ENCODE results near the gene DOCK10. TPM values are rescaled to one million over a fixed set of nuclear protein-coding genes. Genes with fewer than 3 reads are reported as not detected.

DOCK10 gene
- total and polyA plus RNA-seq, 2 donors (not counting 3 experiments of a cell fraction or from before 2014, with no cell fraction given): 5.8 to 23.0 TPM

DNA sequence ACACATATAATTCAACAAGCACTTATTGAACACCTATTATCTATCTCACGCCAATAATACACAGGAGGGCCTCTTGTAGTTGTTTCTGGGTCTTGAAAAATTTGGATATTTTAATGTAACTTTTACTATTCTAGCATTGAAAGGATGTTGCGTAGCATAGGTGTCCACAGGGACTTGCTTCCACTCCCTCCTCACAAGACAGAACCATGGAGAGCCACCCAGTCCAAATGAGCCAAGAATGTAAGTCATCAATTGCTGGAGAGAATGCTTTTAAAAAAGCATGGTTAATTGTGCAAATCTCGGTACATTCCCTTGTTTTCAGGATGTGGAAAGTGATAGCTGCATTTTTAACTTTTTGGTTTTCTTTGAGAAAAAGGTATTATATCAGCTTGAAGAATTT, 46.8 kb downstream of the DOCK10 start:
- no peak overlapping the region for H3K4me2 ChIP-seq (ENCODE audit: insufficient read depth, low read length)
- H3K9ac ChIP-seq (replicated peaks; ENCODE audit: extremely low read depth, insufficient read depth, low read length): no peak overlapping the region
- H3K27me3 ChIP-seq (ENCODE audit: control insufficient read depth in 2 of 2, insufficient read depth in 2 of 2, low read length in 2 of 2): no peaks in the 10 kb centered on the region
- no peaks in the 10 kb centered on the region for H3K9me1 ChIP-seq (replicated peaks; ENCODE audit: control insufficient read depth, extremely low read depth, insufficient read depth, low read length)
- FAIRE-seq (no peak), DNase-seq (ENCODE audit: low read depth, low spot score) (no peak)
- H3K9me3 ChIP-seq (replicated peaks; ENCODE audit: control insufficient read depth, insufficient read depth, low read length): no peaks in the 10 kb centered on the region
- POLR2A ChIA-PET: no interaction called here
- H3K4me3 ChIP-seq (replicated peaks in 1 of 3; ENCODE audit: insufficient read depth in 1 of 3, low read depth in 1 of 3, low read length in 3 of 3): no peak overlapping the region
- no peak overlapping the region for H3K27ac ChIP-seq (ENCODE audit: insufficient read depth, low read depth, low read length)
- no peaks in the 10 kb centered on the region for H3K4me1 ChIP-seq (ENCODE audit: control insufficient read depth, extremely low read depth, insufficient read depth, low read length)
- TF ChIP-seq MYC (IDR thresholded peaks at IDR 0.05; ENCODE audit: low read depth, low read length) (no peak), POLR2AphosphoS5 (IDR thresholded peaks at IDR 0.05; ENCODE audit: insufficient read depth, low read depth, low read length) (no peak), FOS (IDR thresholded peaks at IDR 0.05; ENCODE audit: borderline replicate concordance, insufficient read depth, low read length) (no peak)
- H2AFZ ChIP-seq (ENCODE audit: low read depth, low read length): no peak overlapping the region
- CTCF ChIA-PET: no interaction called here
- dilution Hi-C loops (cut with MboI; ENCODE audit: extremely low pct_ligation_motif_present, low sequenced_read_pairs): no loop called here
- H4K20me1 ChIP-seq (replicated peaks; ENCODE audit: control insufficient read depth, extremely low read depth, insufficient read depth, low read length): no peaks in the 10 kb centered on the region
- no peaks in the 10 kb centered on the region for H3K79me2 ChIP-seq (ENCODE audit: control insufficient read depth, insufficient read depth, low read length)
- intact Hi-C loops (cut with micrococcal nuclease): no loop called here
- H3K36me3 ChIP-seq (ENCODE audit: control insufficient read depth in 2 of 2, extremely low read depth in 1 of 2, insufficient read depth in 2 of 2, low read length in 2 of 2): no peaks in the 10 kb centered on the region
- BruUV-seq (replicated peaks): no TSS peak

GRCh38 chr2:224994242-224994823, 47.9 kb downstream of the DOCK10 start:
- FAIRE-seq: no peak
- POLR2A ChIA-PET: no interaction called here
- dilution Hi-C loops (cut with MboI; ENCODE audit: extremely low pct_ligation_motif_present, low sequenced_read_pairs): no loop called here

More at GRCh38 chr2:224994242-224994823, 47.9 kb downstream of the DOCK10 start:
- H3K9me3 ChIP-seq (replicated peaks; ENCODE audit: control insufficient read depth, insufficient read depth, low read length): no peaks in the 10 kb centered on the region
- H3K4me1 ChIP-seq (ENCODE audit: control insufficient read depth, extremely low read depth, insufficient read depth, low read length): no peaks in the 10 kb centered on the region
- DNase-seq (ENCODE audit: low read depth, low spot score): no peak
- H4K20me1 ChIP-seq (replicated peaks; ENCODE audit: control insufficient read depth, extremely low read depth, insufficient read depth, low read length): no peaks in the 10 kb centered on the region
- no peaks in the 10 kb centered on the region for H3K79me2 ChIP-seq (ENCODE audit: control insufficient read depth, insufficient read depth, low read length)
- intact Hi-C loops (cut with micrococcal nuclease): no loop called here
- BruUV-seq (replicated peaks): no TSS peak
- no peak overlapping the region for H3K27ac ChIP-seq (ENCODE audit: insufficient read depth, low read depth, low read length)
- H3K9me1 ChIP-seq (replicated peaks; ENCODE audit: control insufficient read depth, extremely low read depth, insufficient read depth, low read length): no peaks in the 10 kb centered on the region
- no peak overlapping the region for H3K4me2 ChIP-seq (ENCODE audit: insufficient read depth, low read length)
- H3K9ac ChIP-seq (replicated peaks; ENCODE audit: extremely low read depth, insufficient read depth, low read length): no peak overlapping the region
- no peak overlapping the region for H2AFZ ChIP-seq (ENCODE audit: low read depth, low read length)
- no peak overlapping the region for H3K4me3 ChIP-seq (replicated peaks in 1 of 3; ENCODE audit: insufficient read depth in 1 of 3, low read depth in 1 of 3, low read length in 3 of 3)
- no peaks in the 10 kb centered on the region for H3K27me3 ChIP-seq (ENCODE audit: control insufficient read depth in 2 of 2, insufficient read depth in 2 of 2, low read length in 2 of 2)
- TF ChIP-seq, protein P1, sequence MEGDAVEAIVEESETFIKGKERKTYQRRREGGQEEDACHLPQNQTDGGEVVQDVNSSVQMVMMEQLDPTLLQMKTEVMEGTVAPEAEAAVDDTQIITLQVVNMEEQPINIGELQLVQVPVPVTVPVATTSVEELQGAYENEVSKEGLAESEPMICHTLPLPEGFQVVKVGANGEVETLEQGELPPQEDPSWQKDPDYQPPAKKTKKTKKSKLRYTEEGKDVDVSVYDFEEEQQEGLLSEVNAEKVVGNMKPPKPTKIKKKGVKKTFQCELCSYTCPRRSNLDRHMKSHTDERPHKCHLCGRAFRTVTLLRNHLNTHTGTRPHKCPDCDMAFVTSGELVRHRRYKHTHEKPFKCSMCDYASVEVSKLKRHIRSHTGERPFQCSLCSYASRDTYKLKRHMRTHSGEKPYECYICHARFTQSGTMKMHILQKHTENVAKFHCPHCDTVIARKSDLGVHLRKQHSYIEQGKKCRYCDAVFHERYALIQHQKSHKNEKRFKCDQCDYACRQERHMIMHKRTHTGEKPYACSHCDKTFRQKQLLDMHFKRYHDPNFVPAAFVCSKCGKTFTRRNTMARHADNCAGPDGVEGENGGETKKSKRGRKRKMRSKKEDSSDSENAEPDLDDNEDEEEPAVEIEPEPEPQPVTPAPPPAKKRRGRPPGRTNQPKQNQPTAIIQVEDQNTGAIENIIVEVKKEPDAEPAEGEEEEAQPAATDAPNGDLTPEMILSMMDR (IDR thresholded peaks at IDR 0.05; ENCODE audit: extremely low read depth in 1 of 2, insufficient read depth in 1 of 2, low read depth in 1 of 2, low read length in 2 of 2): no peak
- TF ChIP-seq POLR2AphosphoS5 (IDR thresholded peaks at IDR 0.05; ENCODE audit: insufficient read depth, low read depth, low read length): no peak
- TF ChIP-seq MAX (IDR thresholded peaks at IDR 0.05; ENCODE audit: insufficient read depth, insufficient read length): no peak
- TF ChIP-seq FOS (IDR thresholded peaks at IDR 0.05; ENCODE audit: borderline replicate concordance, insufficient read depth, low read length): no peak
- TF ChIP-seq EZH2 (IDR thresholded peaks at IDR 0.05; ENCODE audit: borderline replicate concordance, low read depth, low read length, severe bottlenecking): no peak
- TF ChIP-seq JUN (IDR thresholded peaks at IDR 0.05; ENCODE audit: borderline replicate concordance, insufficient read depth, insufficient read length, low read depth): no peak
- no peak for TF ChIP-seq MYC (IDR thresholded peaks at IDR 0.05; ENCODE audit: low read depth, low read length)
- TF ChIP-seq GATA2 (IDR thresholded peaks at IDR 0.05; ENCODE audit: insufficient read depth, insufficient read length, low read depth, low read length): no peak
- no peak for TF ChIP-seq POLR2A (IDR thresholded peaks at IDR 0.05; ENCODE audit: low read depth, low read length)
- no peaks in the 10 kb centered on the region for H3K36me3 ChIP-seq (ENCODE audit: control insufficient read depth in 2 of 2, extremely low read depth in 1 of 2, insufficient read depth in 2 of 2, low read length in 2 of 2)
- CTCF ChIA-PET: no interaction called here
